Activated naive CD8-positive, alpha-beta T cell treated with anti-CD3 and anti-CD28 coated beads, Interleukin-2, amount 10 ng/mL, durations not matched to agents 7 days and 5 days (primary cell): ENCODE results near the gene SCAMP4. TPM values are rescaled to one million over a fixed set of nuclear protein-coding genes. Genes with fewer than 3 reads are reported as not detected.
A peak's percentile ranks its signal among the peaks of the same experiment; 100 is the strongest.

Experiments used
- ATAC-seq: fragments of 150-1000 bp; cut with Tn5 transposase; one replicate; pipeline ENCODE4 v1.10.0; 2021; ENCODE audit warnings: low read depth, moderate library complexity
- POLR2A ChIA-PET: fragments of 350-600 bp; sonication (Branson Sonifier 250); formaldehyde crosslinking; loops from one replicate; lab custom pipeline; 2021; ENCODE audit warnings: antibody characterized with exemption; lab: Charles Lee
- DNase-seq: peaks from one replicate; pipeline ENCODE4 v3.0.0; 2021
- H3K27ac Mint-ChIP-seq: one replicate; pipeline ENCODE4 v1.8.0; 2022; ENCODE audit warnings: mild to moderate bottlenecking, mixed read lengths
- H3K27me3 Mint-ChIP-seq: one replicate; pipeline ENCODE4 v1.8.0; 2022; ENCODE audit warnings: mild to moderate bottlenecking, moderate library complexity, mixed read lengths
- H3K36me3 Mint-ChIP-seq: one replicate; pipeline ENCODE4 v1.8.0; 2021; ENCODE audit warnings: mild to moderate bottlenecking, mixed read lengths
- H3K4me1 Mint-ChIP-seq: one replicate; pipeline ENCODE4 v1.8.0; 2021; ENCODE audit warnings: mixed read lengths
- H3K4me3 Mint-ChIP-seq: one replicate; pipeline ENCODE4 v1.8.0; 2022; ENCODE audit warnings: mild to moderate bottlenecking, moderate library complexity, mixed read lengths
- H3K9me3 Mint-ChIP-seq: one replicate; pipeline ENCODE4 v1.8.0; 2021; ENCODE audit warnings: mixed read lengths
- total RNA-seq, 2 experiments: library from RNA; stranded (reverse); gene quantifications; one replicate each; pipeline ENCODE4 v1.2.3, GENCODE V29; 2021

Gene SCAMP4
- total RNA-seq, 2 experiments from 2014 or later, result 35.1 to 35.2 TPM

DNA sequence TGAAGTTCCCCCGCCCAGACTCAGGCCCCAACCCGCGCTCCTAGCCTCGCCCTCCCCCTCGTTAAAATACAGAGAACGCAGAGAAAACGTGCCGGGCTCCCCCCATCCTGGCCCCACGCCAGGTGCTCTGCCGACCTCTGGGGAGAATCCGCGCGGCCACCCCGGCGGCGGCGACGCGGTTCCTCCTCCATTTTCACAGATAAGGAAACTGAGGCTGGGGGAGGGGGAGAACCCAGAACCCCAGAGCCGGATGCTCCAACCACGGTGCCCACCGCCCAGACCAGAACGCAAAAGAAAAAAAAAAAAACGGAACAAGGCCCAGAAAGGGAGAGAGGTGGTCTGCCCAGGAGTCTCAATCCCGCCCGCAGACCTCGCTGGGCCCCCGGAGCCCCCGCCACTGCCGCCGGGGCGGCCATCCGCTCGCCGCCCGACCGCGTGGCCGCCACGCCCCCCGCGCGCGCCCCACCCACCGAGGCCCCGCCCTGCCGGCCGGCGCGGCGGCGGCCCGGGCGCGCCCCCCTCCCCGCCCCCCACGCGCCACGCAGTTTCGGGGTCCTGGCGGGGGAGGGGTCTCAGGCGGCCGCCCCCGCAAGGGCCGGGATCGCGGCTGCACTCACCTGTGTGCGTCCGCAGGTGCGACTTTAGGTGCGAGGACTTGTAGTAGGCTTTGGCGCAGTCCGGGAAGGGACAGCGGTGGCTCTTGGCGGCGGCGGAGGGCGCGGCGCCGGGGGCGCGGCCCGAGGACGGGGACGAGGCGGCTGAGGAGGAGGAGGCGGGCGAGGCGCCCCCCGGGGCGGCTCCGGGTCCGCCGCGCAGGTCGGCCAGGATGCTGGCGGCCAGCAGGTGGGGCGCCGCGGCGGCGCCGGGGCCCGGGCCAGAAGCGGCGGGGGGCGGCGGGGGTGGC lies 42.5 kb upstream of the SCAMP4 start:
- POLR2A ChIA-PET, result no interaction called here
- peaks cover 14% of the 10 kb centered on the region for H3K4me1 Mint-ChIP-seq
- no peak for ATAC-seq
- H3K27ac Mint-ChIP-seq, result peak overlapping the region; percentile 93
- DNase-seq, result peak; percentile 82
- no peaks in the 10 kb centered on the region for H3K27me3 Mint-ChIP-seq
- no peaks in the 10 kb centered on the region for H3K9me3 Mint-ChIP-seq
- peak overlapping the region; percentile 96 for H3K4me3 Mint-ChIP-seq
- no peaks in the 10 kb centered on the region for H3K36me3 Mint-ChIP-seq

DNA sequence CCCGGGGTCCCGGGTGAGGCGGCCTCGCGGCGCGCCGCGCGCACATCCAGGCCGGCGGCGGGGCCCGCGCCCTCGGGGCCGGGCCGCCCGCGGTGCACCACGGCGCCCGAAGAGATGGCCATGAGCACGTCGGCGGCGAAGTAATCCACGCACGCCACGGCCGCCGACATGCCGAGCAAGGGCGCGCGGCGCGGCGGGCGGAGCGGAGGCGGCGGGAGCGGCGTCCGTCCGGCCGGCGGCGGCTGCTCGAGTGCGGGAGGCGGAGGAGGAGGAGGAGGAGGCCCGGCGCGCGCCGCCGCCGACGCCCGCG lies 41.9 kb upstream of the SCAMP4 start, which contains the start of gene KLF16:
Gene KLF16, minus strand, starts transcription at position 252 of the 310 bp plus-strand sequence. Its CDS starts 82 bp downstream, at position 170.
- Mint-ChIP-seq H3K27me3 (no peaks in the 10 kb centered on the region), H3K9me3 (no peaks in the 10 kb centered on the region), H3K27ac (peak within 1 kb of the TSS; percentile 93), H3K4me1 (peaks cover 15% of the 10 kb centered on the region), H3K36me3 (no peaks in the 10 kb centered on the region), H3K4me3 (peak within 1 kb of the TSS; percentile 96)
- DNase-seq (no peak), ATAC-seq (no peak)
- POLR2A ChIA-PET, result no interaction called here

DNA sequence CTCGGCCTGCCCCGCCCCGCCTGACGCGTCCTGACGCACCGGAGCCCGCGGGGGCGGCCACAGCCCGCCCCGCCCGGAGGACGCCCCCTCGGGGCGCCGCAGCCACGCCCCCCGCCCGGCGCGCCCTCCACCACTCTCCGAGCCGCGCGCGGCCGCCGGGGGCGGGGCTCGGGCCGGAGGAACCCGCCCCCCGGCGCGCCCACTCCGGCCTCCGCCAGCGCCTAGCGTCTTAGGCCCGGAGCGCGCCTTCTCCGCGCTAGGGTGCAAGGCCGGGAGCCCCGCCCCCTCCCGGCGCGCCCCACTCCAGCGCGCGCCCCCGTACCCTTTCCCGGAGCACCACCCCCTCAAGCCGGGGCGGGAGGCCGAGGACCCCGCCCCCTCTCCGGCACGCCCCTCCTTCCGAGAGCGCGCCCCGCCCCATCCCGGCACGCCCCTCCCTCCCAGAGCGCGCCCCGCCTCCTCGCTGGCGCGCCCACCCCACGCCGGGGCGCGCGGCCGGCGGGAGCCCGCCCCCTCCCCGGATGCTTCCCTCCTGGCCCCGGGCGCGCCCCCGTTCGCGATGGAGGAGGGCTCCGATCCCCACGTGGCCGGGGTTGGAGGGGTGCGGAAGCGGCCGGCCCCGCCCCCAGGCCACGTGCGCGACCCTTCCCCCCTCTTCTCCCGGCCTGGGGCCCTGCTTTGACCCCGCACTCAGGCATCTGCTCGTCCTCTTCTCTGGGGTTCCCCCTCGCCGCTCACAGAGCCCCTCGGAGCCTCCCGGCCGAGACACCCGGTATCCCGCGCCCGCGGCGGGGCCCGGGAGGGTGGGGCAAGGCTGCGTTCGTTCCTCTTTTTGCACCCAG lies 41.3 kb upstream of the SCAMP4 start:
- Mint-ChIP-seq H3K4me3 (peak overlapping the region; percentile 82), H3K4me1 (peaks cover 18% of the 10 kb centered on the region), H3K36me3 (no peaks in the 10 kb centered on the region), H3K27ac (peak overlapping the region; percentile 82), H3K27me3 (no peaks in the 10 kb centered on the region), H3K9me3 (no peaks in the 10 kb centered on the region)
- ATAC-seq (peak; percentile 73), DNase-seq (peak; percentile 97)
- POLR2A ChIA-PET, result interaction anchor here (0.6 to 2.1 kb wide), 15 partner anchors 8 to 464 kb away, joined by 3 to 18 read pairs (median 5); partner anchors contain the start of genes ADAT3 and SCAMP4

DNA sequence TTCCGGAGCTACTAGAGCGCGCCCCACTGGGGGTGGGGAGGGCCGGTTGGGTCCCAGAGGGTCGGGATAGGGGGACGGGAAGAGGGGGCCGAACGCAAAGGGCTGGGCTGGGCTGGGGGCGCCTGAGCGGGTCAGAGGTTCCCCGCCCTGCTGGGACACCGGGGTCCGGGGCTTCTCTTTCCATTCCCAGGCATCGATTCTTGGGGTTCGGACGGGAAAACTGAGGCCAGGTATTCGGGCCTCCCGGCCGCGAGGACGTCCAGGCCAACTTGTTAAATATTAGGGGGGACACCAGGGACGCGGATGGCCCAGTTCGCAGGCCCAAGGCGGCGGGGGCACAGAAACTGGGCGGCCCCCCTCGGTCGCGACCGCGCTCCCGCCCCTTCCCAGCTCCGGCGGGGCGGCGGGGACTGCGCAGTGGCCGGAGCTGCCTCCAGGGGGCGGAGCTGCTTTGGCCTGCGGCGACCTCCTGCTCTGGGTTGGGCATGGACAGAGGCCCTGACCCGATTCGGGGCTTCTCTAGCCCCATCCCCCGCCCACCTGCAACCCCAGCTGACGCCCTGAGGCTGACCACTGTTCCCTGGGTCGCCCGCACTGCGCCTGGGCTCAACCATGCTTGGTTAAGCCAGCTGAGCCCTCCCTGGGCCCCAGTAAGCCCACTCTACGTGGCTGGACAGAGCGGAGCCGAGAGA lies 40.6 kb upstream of the SCAMP4 start:
- peaks cover 17% of the 10 kb centered on the region for H3K4me1 Mint-ChIP-seq
- peak overlapping the region; percentile 82 for H3K4me3 Mint-ChIP-seq
- peak; percentile 23 for ATAC-seq
- POLR2A ChIA-PET, result interaction anchor here (0.6 to 2.1 kb wide), 15 partner anchors 8 to 463 kb away, joined by 3 to 18 read pairs (median 5); partner anchors contain the start of genes ADAT3 and SCAMP4
- H3K36me3 Mint-ChIP-seq, result no peaks in the 10 kb centered on the region
- peak overlapping the region; percentile 82 for H3K27ac Mint-ChIP-seq
- no peaks in the 10 kb centered on the region for H3K9me3 Mint-ChIP-seq
- no peaks in the 10 kb centered on the region for H3K27me3 Mint-ChIP-seq
- peak; percentile 80 for DNase-seq

DNA sequence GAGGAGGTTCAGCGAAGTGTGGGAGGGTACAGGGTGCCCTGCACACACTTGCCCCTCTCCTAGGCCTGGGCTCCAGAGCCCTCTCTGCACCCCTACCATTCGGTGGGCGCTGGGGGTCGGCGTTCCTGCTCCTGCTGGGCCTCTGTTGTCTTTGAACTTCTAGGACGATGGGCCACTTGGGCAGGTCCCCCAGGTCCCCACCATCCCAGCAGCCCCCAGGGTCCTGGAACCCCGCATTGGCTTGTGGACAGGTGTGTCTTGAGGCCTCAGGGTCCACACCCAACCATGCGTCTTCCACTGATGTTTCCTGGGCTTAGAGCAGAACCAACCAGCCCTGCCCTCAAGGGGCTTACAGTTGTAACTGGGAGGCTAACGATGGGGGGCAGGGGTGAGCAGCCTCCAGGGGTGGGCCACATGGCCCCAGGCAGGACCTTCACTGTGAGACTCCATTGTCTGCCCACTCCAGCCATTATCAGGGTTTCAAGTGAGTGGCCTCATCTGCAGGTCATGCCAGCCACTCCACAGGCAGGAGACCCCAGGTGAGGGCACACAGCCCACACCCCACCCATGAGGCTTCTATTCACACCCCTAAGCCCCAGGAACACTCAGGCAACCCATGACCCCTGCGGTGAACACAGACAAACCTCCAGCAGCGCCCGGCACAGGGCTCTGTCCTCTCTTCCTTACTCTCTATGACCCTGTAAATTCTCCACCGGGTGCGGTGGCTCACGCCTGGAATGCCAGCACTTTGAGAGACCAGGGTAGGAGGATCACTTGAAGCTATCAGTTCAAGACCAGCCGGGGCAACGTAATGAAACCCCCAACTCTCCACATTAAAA lies 39.8 kb upstream of the SCAMP4 start:
- Mint-ChIP-seq H3K4me3 (peak overlapping the region; percentile 82), H3K27ac (peak overlapping the region; percentile 73), H3K27me3 (no peaks in the 10 kb centered on the region), H3K36me3 (peaks cover under 1% of the 10 kb centered on the region), H3K4me1 (peaks cover 18% of the 10 kb centered on the region), H3K9me3 (no peaks in the 10 kb centered on the region)
- POLR2A ChIA-PET, result interaction anchor here (0.8 to 2.1 kb wide), 10 partner anchors 8 to 462 kb away, joined by 3 to 18 read pairs (median 6); no protein-coding TSS in a partner anchor
- DNase-seq (no peak), ATAC-seq (no peak)

DNA sequence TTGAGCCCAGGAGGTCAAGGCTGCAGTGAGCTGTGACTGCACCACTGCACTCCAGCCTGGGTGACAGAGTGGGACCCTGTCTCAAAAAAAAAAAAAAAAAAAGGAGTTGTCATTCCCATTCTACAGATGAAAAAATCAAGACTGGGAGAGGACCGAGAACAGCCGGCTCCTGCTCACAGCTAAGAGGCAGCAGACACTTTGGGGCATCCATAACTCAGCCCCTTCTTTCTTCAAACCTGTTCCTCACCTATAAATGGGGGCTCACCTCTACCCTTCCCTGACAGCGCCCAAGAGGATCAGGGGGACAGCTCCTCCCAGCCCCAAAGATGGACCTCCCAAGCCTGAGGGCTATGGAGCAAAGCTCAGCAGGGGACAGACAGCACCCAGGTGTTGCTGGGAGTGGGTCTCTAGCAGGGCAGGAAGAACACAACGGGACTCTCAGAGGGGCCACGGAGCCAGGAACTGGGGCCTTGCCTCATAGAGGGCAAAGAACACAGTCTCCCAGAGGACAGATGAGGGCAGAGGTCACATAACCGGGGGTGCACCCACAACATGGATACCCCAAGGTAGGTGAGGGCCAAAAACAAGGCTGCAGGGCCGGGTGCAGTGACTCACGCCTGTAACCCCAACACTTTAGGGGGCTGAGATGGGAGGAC lies 38.4 kb upstream of the SCAMP4 start:
- Mint-ChIP-seq H3K4me1 (peaks cover 12% of the 10 kb centered on the region), H3K27ac (no peak overlapping the region), H3K4me3 (no peak overlapping the region), H3K36me3 (peaks cover 2% of the 10 kb centered on the region), H3K9me3 (no peaks in the 10 kb centered on the region), H3K27me3 (no peaks in the 10 kb centered on the region)
- ATAC-seq, result no peak
- no peak for DNase-seq
- POLR2A ChIA-PET, result interaction anchor here (0.6 to 1.5 kb wide), 3 partner anchors 9 to 592 kb away, joined by 3 to 10 read pairs (median 3); partner anchors contain the start of gene FAM174C

DNA sequence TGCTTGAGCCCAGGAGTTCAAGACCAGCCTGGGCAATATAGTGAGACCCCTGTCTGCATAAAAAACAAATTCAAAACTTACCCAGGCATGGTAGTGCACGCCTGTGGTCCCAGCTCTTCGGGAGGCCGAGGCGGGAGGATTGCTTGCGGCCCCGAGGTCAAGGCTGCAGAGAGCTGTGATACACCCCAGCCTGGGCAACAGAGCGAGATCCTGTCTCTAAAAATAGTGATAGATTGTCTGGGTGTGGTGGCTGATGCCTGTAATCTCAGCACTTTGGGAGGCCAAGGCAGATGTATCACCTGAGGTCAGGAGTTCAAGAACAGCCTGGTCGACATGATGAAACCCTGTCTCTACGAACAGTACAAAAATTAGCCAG lies 37.9 kb upstream of the SCAMP4 start:
- no peak for ATAC-seq
- no peaks in the 10 kb centered on the region for H3K9me3 Mint-ChIP-seq
- no peak for DNase-seq
- peaks cover 2% of the 10 kb centered on the region for H3K36me3 Mint-ChIP-seq
- peak overlapping the region; percentile 15 for H3K27ac Mint-ChIP-seq
- peaks cover 11% of the 10 kb centered on the region for H3K4me1 Mint-ChIP-seq
- H3K4me3 Mint-ChIP-seq, result no peak overlapping the region
- POLR2A ChIA-PET, result interaction anchor here (0.8 to 1.5 kb wide), 2 partner anchors 8 to 15 kb away, joined by 3 to 10 read pairs; no protein-coding TSS in a partner anchor
- H3K27me3 Mint-ChIP-seq, result no peaks in the 10 kb centered on the region

- DNase-seq, result no peak
- ATAC-seq, result no peak
- Mint-ChIP-seq H3K9me3 (no peaks in the 10 kb centered on the region), H3K4me1 (peaks cover 14% of the 10 kb centered on the region), H3K27ac (no peak overlapping the region), H3K36me3 (peaks cover 4% of the 10 kb centered on the region), H3K4me3 (no peak overlapping the region), H3K27me3 (no peaks in the 10 kb centered on the region)
- POLR2A ChIA-PET, result interaction anchor here (0.7 to 1.3 kb wide), 4 partner anchors 12 to 77 kb away, joined by 3 to 6 read pairs (median 4); no protein-coding TSS in a partner anchor
Measured at GRCh38 chr19:1868971-1869370, 36.2 kb upstream of the SCAMP4 start.

DNA sequence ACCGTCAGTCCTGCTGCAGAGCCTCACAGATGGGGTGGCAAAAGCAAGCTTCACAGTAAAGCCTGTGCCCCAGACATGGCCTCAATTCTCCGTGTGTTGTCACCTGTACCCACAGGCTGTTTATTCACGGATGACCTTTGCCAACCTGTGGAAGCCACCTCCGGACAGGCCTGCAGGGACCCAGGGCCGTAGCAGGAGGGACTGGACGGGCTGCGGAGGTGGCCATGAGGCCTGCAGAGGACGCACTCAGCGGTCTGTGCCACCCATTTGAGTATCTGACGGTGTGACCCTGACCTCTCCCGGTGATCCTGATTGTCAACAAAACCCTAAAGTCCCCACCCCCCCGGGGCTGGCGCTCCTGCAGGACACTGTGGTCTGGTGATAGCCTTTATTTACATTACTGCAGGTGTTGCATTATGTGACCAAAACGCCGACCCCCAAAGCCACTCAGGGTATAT lies 34.0 kb upstream of the SCAMP4 start:
- DNase-seq, result no peak
- Mint-ChIP-seq H3K36me3 (peaks cover 10% of the 10 kb centered on the region), H3K27ac (no peak overlapping the region), H3K9me3 (no peaks in the 10 kb centered on the region), H3K27me3 (no peaks in the 10 kb centered on the region), H3K4me3 (no peak overlapping the region), H3K4me1 (peaks cover 25% of the 10 kb centered on the region)
- POLR2A ChIA-PET, result interaction anchor here (1.4 to 1.6 kb wide), 2 partner anchors 11 to 26 kb away, joined by 4 to 5 read pairs; no protein-coding TSS in a partner anchor
- no peak for ATAC-seq

GRCh38 chr19:1871630-1872029 lies 33.6 kb upstream of the SCAMP4 start:
- Mint-ChIP-seq H3K9me3 (no peaks in the 10 kb centered on the region), H3K4me3 (no peak overlapping the region), H3K4me1 (peaks cover 29% of the 10 kb centered on the region), H3K27ac (no peak overlapping the region), H3K27me3 (no peaks in the 10 kb centered on the region), H3K36me3 (peaks cover 10% of the 10 kb centered on the region)
- POLR2A ChIA-PET, result interaction anchor here (0.6 to 1.6 kb wide), 3 partner anchors 11 to 39 kb away, joined by 4 to 5 read pairs (median 5); no protein-coding TSS in a partner anchor
- ATAC-seq (no peak), DNase-seq (no peak)

- no peaks in the 10 kb centered on the region for H3K9me3 Mint-ChIP-seq
- H3K4me1 Mint-ChIP-seq, result peaks cover 27% of the 10 kb centered on the region
- POLR2A ChIA-PET, result interaction anchor here (1.4 kb wide), 2 partner anchors 8 to 25 kb away, joined by 4 to 5 read pairs; no protein-coding TSS in a partner anchor
- no peak for ATAC-seq
- DNase-seq, result no peak
- no peak overlapping the region for H3K27ac Mint-ChIP-seq
- H3K36me3 Mint-ChIP-seq, result peaks cover 10% of the 10 kb centered on the region
- peak overlapping the region; percentile 22 for H3K4me3 Mint-ChIP-seq
- H3K27me3 Mint-ChIP-seq, result no peaks in the 10 kb centered on the region
Measured at GRCh38 chr19:1872807-1873523, 32.2 kb upstream of the SCAMP4 start.
